Stimulated activated naive B cell treated with anti-CD40 and anti-IgM and Interleukin-4, amounts not matched to agents 10 μg/mL and 1 μg/mL and 100 μg/mL, for 72 hours (primary cell): ENCODE measurements around the gene SERPINA6.
"Not testable (repeated sequence)": the region's sequence is repeated elsewhere in the genome, so short reads cannot be mapped to it uniquely, and the experiment has no call there.

Experiments
- ATAC-seq, 2 donors: fragments of 150-1000 bp; cut with Tn5 transposase; replicated peaks; 2 replicates each; pipeline ENCODE4 v1.10.0; 2021; ENCODE audit warnings: moderate library complexity in 1 of 2
- DNase-seq: peaks from one replicate; pipeline ENCODE4 v3.0.0; 2021
- H3K27ac Mint-ChIP-seq: one replicate; pipeline ENCODE4 v1.8.0; 2022; ENCODE audit warnings: mild to moderate bottlenecking, mixed read lengths
- H3K27me3 Mint-ChIP-seq, 2 donors: one replicate each; pipeline ENCODE4 v1.8.0; 2022; ENCODE audit warnings: mixed read lengths in 2 of 2
- H3K36me3 Mint-ChIP-seq, 2 donors: one replicate each; pipeline ENCODE4 v1.8.0; 2022; ENCODE audit warnings: mixed read lengths in 2 of 2, mild to moderate bottlenecking in 1 of 2
- H3K4me1 Mint-ChIP-seq, 2 donors: one replicate each; pipeline ENCODE4 v1.8.0; 2022; ENCODE audit warnings: mixed read lengths in 2 of 2, mild to moderate bottlenecking in 1 of 2
- H3K4me3 Mint-ChIP-seq, 2 donors: one replicate each; pipeline ENCODE4 v1.8.0; 2022; ENCODE audit warnings: mild to moderate bottlenecking in 2 of 2, mixed read lengths in 2 of 2, moderate library complexity in 1 of 2
- H3K9me3 Mint-ChIP-seq, 2 donors: one replicate each; pipeline ENCODE4 v1.8.0; 2022; ENCODE audit warnings: mixed read lengths in 2 of 2, mild to moderate bottlenecking in 1 of 2

SERPINA6 gene

DNA sequence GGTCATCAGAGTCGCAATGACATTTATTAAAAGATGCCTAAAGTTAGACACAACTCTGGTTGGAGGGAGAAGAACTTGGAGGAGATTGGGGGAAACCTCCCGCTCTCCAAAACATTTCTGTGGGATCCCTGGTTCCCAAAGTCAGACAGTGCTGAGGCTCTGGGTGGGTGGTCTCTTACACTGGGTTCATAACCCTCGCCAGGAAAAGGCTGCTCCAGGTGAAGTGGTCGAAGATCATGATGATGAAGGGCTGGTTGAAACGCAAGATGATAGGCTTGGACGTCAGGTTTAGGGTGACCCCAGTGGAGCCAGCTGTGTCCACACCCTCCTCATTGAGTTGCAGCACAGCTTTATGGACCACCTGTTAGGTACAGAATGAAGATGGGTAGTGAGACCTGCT lies 18.9 kb downstream of the SERPINA6 start:
- no peak overlapping the region for H3K4me3 Mint-ChIP-seq
- DNase-seq (no peak), ATAC-seq (no peak)
- peaks cover 0 to 4% of the 10 kb centered on the region in 2 donors for H3K36me3 Mint-ChIP-seq
- H3K9me3 Mint-ChIP-seq, result peaks cover 12 to 15% of the 10 kb centered on the region in 2 donors
- H3K27me3 Mint-ChIP-seq, result no peaks in the 10 kb centered on the region
- H3K27ac Mint-ChIP-seq, result no peak overlapping the region
- H3K4me1 Mint-ChIP-seq, result no peaks in the 10 kb centered on the region

- Mint-ChIP-seq H3K4me1 (no peaks in the 10 kb centered on the region), H3K9me3 (peaks cover 4 to 13% of the 10 kb centered on the region in 2 donors), H3K27ac (no peak overlapping the region), H3K36me3 (peaks cover 0 to 3% of the 10 kb centered on the region in 2 donors), H3K27me3 (peaks cover 0 to under 1% of the 10 kb centered on the region in 2 donors), H3K4me3 (no peak overlapping the region)
- ATAC-seq, result no peak
- no peak for DNase-seq
Observed at GRCh38 chr14:94303111-94303510, 20.0 kb downstream of the SERPINA6 start.

DNA sequence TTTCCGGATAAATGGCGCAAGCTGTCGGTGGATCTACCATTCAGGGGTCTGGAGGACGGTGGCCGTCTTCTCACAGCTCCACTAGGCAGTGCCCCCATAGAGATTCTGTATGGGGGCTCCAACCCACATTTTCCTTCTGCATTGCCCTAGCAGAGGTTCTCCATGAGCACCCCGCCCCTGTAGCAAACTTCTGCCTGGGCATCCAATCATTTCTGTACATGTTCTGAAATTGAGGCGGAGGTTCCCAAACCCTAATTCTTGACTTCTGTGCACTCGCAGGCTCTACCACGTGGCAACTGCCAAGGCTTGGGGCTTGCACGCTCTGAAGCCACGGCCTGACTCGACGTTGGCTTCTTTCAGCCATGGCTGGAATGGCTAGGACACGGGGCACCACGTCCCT lies 25.0 kb downstream of the SERPINA6 start:
- DNase-seq (no peak), ATAC-seq (no peak)
- Mint-ChIP-seq H3K4me1 (no peaks in the 10 kb centered on the region), H3K36me3 (peaks cover 0 to 4% of the 10 kb centered on the region in 2 donors), H3K27ac (no peak overlapping the region), H3K9me3 (peaks cover 7 to 14% of the 10 kb centered on the region in 2 donors), H3K4me3 (no peak overlapping the region), H3K27me3 (peaks cover 0 to 9% of the 10 kb centered on the region in 2 donors)

DNA sequence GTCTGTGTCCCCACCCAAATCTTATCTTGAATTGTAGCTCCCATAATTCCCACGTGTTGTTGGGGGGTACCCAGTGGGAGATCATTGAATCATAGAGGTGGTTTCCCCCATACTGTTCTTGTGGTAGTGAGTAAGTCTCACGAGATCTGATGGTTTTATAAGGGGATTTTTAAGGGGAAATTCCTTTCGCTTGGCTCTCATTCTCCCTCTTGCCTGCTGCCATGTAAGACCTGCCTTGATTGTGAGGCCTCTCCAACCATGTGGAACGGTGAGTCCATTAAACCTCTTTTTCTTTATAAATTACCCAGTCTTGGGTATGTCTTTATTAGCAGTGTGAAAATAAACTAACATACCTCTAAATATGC lies 27.0 kb downstream of the SERPINA6 start:
- H3K4me3 Mint-ChIP-seq, ATAC-seq, H3K27ac Mint-ChIP-seq, DNase-seq, H3K27me3 Mint-ChIP-seq, H3K36me3 Mint-ChIP-seq, H3K4me1 Mint-ChIP-seq: not testable (repeated sequence)
- peaks cover 7 to 14% of the 10 kb centered on the region in 2 donors for H3K9me3 Mint-ChIP-seq

DNA sequence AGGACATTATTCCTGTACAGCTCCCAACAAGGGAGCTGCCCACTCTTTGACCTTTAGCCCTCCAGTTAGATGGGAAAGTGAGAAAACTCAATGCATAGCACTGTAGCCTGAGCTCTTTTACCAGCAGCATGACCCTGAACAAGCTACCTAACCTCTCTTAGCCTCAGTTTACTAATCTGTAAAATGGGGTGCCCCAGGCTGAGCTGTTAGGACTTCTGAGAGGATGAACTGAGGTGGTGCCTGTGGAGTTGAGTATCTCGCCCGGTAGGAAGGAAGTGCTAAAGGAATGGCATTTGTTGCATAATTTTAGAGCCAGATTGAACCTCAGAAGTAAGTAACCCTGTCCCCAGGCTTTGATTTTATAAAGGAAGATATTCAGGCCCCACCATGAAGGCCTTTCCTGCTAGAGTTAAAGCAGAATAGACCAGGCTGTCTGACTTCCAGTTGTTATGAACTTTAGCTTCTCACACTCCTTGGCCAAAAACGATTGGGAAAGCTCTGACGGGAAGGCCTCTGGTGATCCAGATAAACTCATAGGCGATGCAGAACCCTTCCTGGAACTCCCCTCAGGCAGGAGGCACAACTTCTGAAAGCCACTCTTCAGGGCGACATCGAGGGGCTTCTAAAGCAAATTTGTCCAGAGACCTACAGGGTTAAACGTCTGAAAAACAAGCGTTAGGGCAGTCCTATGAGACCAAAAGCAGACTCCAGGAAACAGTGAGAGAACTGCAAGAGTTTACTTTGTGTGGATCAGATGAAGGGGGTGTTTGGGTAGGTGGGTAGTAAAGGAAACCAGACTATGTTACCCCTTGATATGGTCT lies 27.6 kb downstream of the SERPINA6 start:
- no peak overlapping the region for H3K4me3 Mint-ChIP-seq
- H3K27ac Mint-ChIP-seq, result no peak overlapping the region
- no peaks in the 10 kb centered on the region for H3K4me1 Mint-ChIP-seq
- peaks cover 3 to 9% of the 10 kb centered on the region in 2 donors for H3K27me3 Mint-ChIP-seq
- ATAC-seq, result no peak
- no peak for DNase-seq
- peaks cover 0 to 4% of the 10 kb centered on the region in 2 donors for H3K36me3 Mint-ChIP-seq
- peaks cover 7 to 14% of the 10 kb centered on the region in 2 donors for H3K9me3 Mint-ChIP-seq

DNA sequence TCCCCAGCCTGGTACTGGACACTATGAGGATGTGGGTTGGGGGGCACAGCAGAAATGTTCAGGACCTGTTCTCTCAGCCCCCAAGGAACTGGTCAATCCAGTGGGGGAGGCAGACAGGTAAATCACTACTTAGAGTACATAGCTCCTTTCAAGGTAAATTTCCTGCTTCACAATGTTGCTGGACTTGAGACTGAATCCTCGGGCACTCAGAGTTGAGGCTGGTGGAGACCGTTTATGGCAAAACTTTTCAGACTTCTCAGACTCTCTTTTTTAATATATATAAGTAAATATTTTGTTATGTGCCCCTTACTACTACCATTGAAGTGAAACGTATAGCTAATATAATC lies 29.6 kb downstream of the SERPINA6 start:
- no peak overlapping the region for H3K27ac Mint-ChIP-seq
- ATAC-seq (no peak), DNase-seq (no peak)
- H3K27me3 Mint-ChIP-seq, result peaks cover 3 to 9% of the 10 kb centered on the region in 2 donors
- H3K4me3 Mint-ChIP-seq, result no peak overlapping the region
- no peaks in the 10 kb centered on the region for H3K4me1 Mint-ChIP-seq
- H3K9me3 Mint-ChIP-seq, result peaks cover 3 to 14% of the 10 kb centered on the region in 2 donors
- peaks cover 0 to 4% of the 10 kb centered on the region in 2 donors for H3K36me3 Mint-ChIP-seq

DNA sequence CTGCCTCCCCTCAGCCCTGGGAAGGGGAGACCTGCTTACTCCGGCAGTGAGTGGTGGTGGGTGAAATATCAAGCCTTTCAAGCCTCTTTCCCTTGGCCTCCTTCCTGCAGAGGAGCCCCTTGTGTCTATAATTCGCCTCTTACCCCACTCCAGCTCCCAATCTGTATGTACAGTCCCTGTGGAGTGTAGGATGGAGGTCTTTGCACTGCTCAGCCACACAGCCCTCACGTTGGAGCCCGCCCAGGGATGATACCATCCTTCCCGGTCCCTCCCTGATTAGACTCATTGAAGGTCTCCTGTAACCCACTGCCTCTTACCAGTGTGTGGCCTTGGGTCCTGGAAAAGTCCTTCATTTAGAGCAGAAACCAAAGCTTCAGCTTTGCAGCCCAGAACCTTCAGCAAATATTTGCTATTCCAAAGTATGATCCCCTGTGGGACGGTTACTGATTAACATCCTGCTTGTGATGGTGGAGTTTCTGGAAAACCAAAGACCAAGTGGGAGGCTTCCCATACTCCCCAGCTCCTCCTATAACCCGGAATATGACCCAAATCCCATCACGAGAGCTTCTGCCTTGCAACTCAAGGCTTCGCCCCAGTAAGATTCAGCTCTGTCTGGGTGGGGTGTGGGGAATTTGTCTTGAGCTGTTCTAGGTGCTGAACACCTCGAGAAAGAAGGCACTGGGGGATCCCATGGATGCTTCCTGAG lies 30.1 kb downstream of the SERPINA6 start, which contains the start of gene SERPINA10:
SERPINA10 (minus strand) TSS at position 397 of the 706 bp plus-strand sequence. CDS start 2,675 bp downstream, outside the sequence.
- Mint-ChIP-seq H3K36me3 (peaks cover 0 to 4% of the 10 kb centered on the region in 2 donors), H3K4me1 (no peaks in the 10 kb centered on the region), H3K4me3 (no peak within 1 kb of the TSS), H3K27ac (no peak within 1 kb of the TSS), H3K27me3 (peaks cover 3 to 7% of the 10 kb centered on the region in 2 donors), H3K9me3 (peaks cover 3 to 14% of the 10 kb centered on the region in 2 donors)
- no peak for DNase-seq
- ATAC-seq, result no peak

DNA sequence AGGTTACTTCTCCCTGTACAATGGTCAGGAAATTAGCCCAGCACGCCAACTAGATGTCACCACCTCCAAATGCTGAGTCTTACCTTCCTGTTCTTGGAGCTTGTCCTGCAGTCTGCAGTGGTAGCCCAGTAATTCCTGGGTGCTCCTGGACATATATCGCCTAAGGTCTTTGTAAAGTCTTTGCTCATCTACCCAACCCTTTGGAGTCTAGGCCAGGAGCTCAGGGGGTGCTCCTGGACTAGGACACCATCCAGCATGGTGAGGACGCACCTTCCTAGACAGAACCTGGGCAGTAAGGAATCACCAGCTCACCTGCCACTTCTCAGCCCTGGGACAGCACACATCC lies 30.6 kb downstream of the SERPINA6 start:
- H3K9me3 Mint-ChIP-seq, result peaks cover 3 to 8% of the 10 kb centered on the region in 2 donors
- H3K4me3 Mint-ChIP-seq, result no peak overlapping the region
- ATAC-seq (no peak), DNase-seq (no peak)
- H3K36me3 Mint-ChIP-seq, result peaks cover 0 to 4% of the 10 kb centered on the region in 2 donors
- H3K4me1 Mint-ChIP-seq, result no peaks in the 10 kb centered on the region
- peaks cover 3 to 4% of the 10 kb centered on the region in 2 donors for H3K27me3 Mint-ChIP-seq
- no peak overlapping the region for H3K27ac Mint-ChIP-seq

DNA sequence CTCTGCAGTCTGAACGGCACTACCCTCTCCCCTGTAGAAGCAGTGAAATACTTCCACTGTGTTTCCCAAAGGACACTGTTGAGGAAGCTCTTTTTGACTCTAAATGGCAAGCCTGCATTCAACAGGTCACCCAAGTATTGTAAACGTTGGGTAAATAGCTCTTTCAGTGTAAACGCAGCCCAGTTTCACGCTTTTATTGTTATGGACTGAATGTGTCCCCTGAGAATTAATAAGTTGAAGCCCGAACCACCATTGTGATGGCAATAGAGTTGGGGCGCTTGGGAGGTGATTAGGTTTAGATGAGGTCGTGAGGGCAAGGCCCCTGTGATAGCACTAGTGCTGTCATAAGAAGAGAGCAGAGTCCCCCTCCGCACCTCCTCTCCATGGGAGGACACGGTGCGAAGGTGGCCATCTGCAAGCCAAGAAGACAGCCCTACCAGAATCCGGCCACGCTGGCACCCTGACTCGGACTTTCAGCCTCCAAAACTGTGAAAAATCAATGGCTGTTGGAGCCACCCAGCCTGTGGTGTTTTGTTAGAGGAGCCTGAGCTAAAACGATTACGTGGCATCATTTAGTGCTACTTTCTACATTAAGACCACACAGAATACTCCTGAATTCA lies 31.1 kb downstream of the SERPINA6 start:
- Mint-ChIP-seq H3K4me3 (no peak overlapping the region), H3K36me3 (peaks cover 0 to 3% of the 10 kb centered on the region in 2 donors), H3K27ac (no peak overlapping the region), H3K9me3 (peaks cover 3 to 4% of the 10 kb centered on the region in 2 donors), H3K4me1 (no peaks in the 10 kb centered on the region), H3K27me3 (peaks cover 6 to 7% of the 10 kb centered on the region in 2 donors)
- ATAC-seq, result no peak
- DNase-seq, result no peak

- peaks cover 6 to 7% of the 10 kb centered on the region in 2 donors for H3K27me3 Mint-ChIP-seq
- no peak for DNase-seq
- no peaks in the 10 kb centered on the region for H3K9me3 Mint-ChIP-seq
- no peak for ATAC-seq
- H3K4me3 Mint-ChIP-seq, result no peak overlapping the region
- no peaks in the 10 kb centered on the region for H3K36me3 Mint-ChIP-seq
- no peak overlapping the region for H3K27ac Mint-ChIP-seq
- H3K4me1 Mint-ChIP-seq, result no peaks in the 10 kb centered on the region
Observed at GRCh38 chr14:94291159-94291905, 31.8 kb downstream of the SERPINA6 start.

- H3K9me3 Mint-ChIP-seq, result no peaks in the 10 kb centered on the region
- ATAC-seq (no peak), DNase-seq (no peak)
- H3K4me3 Mint-ChIP-seq, result no peak overlapping the region
- H3K4me1 Mint-ChIP-seq, result no peaks in the 10 kb centered on the region
- H3K36me3 Mint-ChIP-seq, result no peaks in the 10 kb centered on the region
- H3K27me3 Mint-ChIP-seq, result peaks cover 6 to 7% of the 10 kb centered on the region in 2 donors
- H3K27ac Mint-ChIP-seq, result no peak overlapping the region
Observed at GRCh38 chr14:94290197-94290596, 32.9 kb downstream of the SERPINA6 start.

DNA sequence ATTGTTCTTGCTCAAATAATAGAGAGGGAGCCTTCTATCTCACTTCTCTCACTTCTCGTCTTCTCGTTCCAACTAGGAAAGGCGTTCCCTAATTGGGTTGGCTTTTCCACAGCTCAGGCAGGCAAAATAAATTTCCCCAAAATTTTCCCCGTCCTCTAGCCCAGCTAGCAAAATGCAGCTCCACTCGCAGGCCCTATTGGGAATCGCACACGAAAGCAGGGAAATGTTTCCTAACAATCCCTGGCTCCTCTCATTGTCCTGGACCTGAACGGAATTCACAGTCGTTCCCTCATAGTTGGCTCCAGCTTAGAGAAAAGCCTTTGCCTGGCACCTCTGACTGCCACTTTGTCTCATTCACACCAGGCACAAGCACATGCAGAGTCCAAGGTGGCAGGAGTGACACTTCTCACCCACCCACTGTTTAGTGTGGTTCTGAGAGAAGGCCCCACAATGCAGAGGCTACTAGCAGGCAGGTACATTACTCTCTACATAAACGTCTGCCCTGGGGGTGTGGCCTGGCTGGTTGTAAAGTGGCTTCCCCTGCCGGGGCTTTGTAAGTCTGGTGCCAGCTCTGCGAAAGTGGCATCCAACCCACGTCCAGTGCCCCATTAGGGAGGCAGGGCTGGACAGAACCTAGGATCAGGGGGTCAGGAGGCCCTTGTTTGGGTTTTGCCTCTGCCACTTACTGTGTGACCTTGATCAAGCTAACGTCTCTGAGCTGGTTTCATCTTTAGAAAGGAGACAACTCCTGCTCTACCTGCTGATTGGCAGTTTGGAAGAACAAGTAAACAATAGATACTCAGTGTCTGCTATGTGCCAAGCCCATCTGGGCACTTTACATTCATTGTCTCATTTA lies 34.3 kb downstream of the SERPINA6 start:
- Mint-ChIP-seq H3K36me3 (no peaks in the 10 kb centered on the region), H3K4me3 (no peak overlapping the region), H3K27me3 (peaks cover 6 to 7% of the 10 kb centered on the region in 2 donors), H3K9me3 (no peaks in the 10 kb centered on the region), H3K27ac (no peak overlapping the region), H3K4me1 (no peaks in the 10 kb centered on the region)
- ATAC-seq (no peak), DNase-seq (no peak)

DNA sequence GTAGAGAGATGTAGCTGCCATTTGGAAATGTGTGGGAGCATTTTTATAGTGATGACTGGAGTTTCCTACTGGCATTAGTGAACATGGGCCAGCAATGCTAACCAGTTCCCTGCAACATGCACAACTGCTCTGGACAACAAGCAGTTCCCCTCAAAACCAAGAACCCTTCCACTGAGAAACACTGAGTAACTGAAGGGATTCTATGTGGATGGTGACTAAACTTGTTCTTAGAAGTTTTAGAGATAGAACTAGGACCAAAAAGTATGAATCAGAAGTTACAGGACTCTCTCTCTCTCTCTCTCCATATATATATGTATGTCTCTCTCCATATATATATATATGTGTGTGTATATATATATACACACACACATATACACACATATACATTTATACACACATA lies 38.0 kb downstream of the SERPINA6 start:
- Mint-ChIP-seq H3K27me3 (peaks cover 4 to 6% of the 10 kb centered on the region in 2 donors), H3K27ac (no peak overlapping the region), H3K4me1 (no peaks in the 10 kb centered on the region), H3K9me3 (no peaks in the 10 kb centered on the region), H3K4me3 (no peak overlapping the region), H3K36me3 (no peaks in the 10 kb centered on the region)
- no peak for DNase-seq
- no peak for ATAC-seq
